Fibroblast of gingiva (primary cell): ENCODE results near the gene ARMC9.
"Not testable (repeated sequence)": the region's sequence is repeated elsewhere in the genome, so short reads cannot be mapped to it uniquely, and the experiment has no call there.

Experiments used
- DNase-seq: peaks from one replicate; pipeline ENCODE4 v3.0.0-alpha.2; 2011; ENCODE audit warnings: low read depth

The ARMC9 gene

DNA sequence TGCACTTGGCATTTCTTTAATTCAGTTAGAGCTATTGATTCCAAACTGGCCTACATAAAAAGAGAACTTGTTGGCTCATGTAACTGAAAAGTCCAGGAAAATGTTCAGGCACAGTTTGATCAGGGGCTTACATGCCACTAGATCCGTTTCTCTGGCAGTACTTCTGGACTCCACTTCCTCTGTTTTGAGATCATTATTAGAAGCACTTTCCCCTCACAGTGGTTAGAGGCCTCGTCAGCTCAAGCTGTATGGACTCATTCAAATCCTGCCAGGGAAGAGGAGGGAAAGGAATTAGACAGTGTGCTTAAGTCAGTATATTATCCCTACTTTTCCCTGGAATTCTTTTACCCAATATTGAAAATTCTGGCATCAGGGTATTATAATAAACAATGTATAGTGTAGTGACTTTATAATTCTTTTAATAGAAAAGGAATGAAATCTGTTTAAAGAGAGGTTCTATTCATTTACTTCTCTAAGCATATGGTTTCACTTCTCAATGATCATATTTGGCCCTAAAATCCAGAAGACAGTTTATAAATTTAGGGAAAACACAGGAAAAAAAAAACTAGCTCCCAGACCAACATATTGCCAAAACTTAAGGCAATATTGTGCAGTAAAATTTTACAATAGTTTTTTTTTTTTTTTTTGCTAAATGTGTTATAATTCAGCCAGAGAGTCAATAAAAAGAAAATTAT, 92.0 kb downstream of the ARMC9 start:
- no peak for DNase-seq

DNA sequence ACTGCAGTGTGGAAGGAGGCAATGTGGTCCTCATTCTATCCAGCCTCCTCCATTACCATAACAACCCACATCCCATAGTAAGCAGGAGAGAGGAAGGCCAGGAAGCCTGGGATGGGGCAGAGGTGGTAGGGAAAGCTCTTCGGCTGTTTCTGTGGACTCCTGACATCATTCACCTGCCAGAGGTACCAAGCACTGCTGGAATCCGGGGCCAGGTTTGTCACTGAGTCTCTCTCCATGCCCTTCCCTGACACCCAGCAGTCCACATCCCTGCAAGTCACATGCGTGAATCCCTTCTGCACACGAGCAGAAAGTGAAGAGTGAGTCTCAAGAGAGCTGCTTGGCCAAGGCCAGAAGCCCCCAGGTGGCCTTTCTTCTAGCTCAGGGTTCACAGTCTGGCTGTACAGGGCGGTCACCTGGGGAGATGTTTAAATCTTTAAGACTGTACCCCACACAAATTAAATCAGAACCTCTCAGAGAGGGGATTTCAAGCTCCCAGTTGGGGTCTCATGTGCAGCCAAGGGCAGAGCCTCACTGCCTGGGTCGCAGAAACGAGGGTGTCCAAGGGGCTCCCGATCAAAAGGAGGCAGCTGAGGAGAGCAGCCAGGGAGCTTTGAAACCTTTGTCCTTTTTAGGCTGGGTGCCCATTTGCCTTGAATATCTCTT, 94.2 kb downstream of the ARMC9 start:
- no peak for DNase-seq

GRCh38 chr2:231293163-231293562, 94.7 kb downstream of the ARMC9 start:
- DNase-seq, result no peak

- no peak for DNase-seq
Measured at GRCh38 chr2:231294116-231294515, 95.7 kb downstream of the ARMC9 start.

DNA sequence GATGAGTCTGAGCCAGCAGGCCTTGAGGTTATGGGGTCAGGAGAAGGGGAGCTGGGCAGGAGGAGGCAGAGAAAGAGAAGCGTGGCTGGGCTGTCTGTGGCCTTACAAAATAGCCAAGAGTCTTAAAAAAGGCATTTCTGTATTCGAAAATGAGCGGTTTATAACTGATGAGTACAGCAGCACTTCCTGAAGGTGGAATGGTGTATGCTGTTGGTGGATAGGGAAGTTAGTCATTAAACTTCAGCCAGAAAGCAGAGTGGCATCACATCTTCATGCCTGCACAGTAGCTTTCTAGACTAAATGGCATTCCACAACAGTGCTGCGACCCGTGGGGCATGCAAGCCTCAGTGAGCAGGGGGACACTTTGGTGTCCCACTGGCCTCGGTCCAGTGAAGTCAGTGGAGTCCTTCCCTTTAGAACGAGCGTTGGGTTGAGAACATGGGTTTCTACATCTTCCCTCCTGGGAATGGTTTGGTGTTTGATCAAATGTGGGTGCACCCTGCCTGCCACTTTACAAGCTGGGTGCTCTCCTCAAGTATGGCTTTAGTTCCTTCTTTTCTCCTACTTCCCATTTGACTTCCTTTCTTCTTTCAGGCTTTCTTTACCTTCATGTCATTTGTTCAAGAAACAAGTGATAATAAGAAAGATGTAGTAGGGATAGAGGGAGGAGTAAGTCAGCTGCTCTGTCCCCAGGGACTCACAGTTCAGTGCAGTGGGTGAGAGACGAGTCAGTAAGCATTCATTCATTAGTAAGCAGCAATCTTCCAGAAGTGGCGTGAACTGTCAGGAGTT, 96.3 kb downstream of the ARMC9 start:
- no peak for DNase-seq

GRCh38 chr2:231295363-231295655, 96.9 kb downstream of the ARMC9 start:
- no peak for DNase-seq

- DNase-seq, result no peak
Measured at GRCh38 chr2:231296401-231296974, 98.1 kb downstream of the ARMC9 start.

- peak; percentile 37 for DNase-seq
Measured at GRCh38 chr2:231297108-231297908, 98.9 kb downstream of the ARMC9 start.

DNA sequence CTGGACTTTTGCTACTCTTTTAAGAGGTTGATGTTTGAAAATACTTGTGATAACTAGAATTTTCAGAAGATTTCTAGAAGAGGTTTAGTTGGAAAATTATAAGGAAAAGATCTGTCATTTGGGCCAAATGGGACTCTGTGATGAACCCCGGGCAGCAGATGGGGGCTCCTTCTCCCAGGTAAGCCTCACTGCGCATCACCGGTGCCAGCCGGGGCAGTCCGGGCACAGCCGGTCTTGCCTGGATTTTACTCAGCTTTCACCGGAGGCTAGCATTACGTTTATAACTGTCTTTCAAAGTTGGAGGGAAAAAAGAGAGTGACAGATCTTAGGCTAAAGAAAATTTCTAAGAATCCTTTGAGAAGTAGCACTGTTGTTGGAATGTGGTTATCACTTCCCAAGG, 99.7 kb downstream of the ARMC9 start:
- DNase-seq, result no peak

- no peak for DNase-seq
Measured at GRCh38 chr2:231299267-231299666, 100.8 kb downstream of the ARMC9 start.

GRCh38 chr2:231300020-231300721, 101.7 kb downstream of the ARMC9 start:
- DNase-seq, result no peak

GRCh38 chr2:231300722-231301076, 102.3 kb downstream of the ARMC9 start:
- no peak for DNase-seq

- not testable (repeated sequence) for DNase-seq
Measured at GRCh38 chr2:231304259-231304658, 105.8 kb downstream of the ARMC9 start.

- no peak for DNase-seq
Measured at GRCh38 chr2:231305221-231305620, 106.8 kb downstream of the ARMC9 start.

DNA sequence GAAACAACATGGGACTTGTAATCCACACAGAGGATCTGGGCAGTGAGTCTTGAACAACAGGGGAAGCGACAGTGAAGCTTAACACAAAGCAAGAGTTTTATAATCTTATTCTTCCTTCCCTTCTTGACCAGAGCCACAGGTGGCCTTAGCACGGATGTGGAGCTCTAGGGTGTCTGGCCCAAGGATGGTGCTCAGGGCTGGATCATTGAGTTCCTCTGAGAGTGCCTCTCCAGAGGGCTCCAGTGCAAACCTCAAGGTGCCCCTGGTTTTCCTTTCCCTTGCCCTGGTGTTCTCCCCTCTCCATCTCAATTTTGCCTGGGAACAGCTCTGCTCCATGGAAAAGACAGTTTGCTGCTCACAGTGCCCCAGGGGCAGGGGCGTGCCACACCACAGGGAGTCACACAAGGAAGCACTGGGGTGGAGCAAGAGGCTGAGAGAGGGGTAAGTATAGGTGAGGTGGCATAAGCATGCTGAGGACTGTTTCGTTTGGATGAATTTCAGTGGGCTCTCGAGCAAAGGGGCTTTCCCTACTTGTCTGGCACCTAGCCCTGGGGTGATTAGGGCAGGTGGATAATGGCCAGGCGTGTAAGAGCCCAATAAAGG, 108.5 kb downstream of the ARMC9 start:
- DNase-seq, result no peak

DNA sequence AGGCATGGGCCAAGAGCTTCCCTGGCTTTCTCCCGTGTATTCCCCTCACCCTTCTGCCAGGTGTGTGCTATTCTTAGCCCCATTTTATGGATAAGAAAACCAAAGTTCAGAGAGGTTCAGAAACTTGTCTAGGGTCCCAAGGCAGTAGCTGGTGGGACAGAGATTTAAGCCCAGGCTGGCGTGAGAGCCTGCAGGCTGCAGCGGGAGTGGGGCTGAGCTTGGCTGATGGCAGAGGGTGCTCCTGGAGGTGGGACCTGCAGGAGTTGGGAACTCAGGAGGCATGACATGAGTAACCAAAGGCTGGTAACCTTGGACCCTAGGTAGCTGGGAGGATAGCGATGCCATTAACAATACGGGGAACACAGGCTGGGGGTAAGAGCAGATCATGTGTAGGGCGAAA, 109.8 kb downstream of the ARMC9 start:
- no peak for DNase-seq

GRCh38 chr2:231308631-231309428, 110.4 kb downstream of the ARMC9 start:
- DNase-seq, result no peak

- no peak for DNase-seq
Measured at GRCh38 chr2:231312066-231312465, 113.6 kb downstream of the ARMC9 start.

- DNase-seq, result no peak
Measured at GRCh38 chr2:231315896-231316295, 117.5 kb downstream of the ARMC9 start.

DNA sequence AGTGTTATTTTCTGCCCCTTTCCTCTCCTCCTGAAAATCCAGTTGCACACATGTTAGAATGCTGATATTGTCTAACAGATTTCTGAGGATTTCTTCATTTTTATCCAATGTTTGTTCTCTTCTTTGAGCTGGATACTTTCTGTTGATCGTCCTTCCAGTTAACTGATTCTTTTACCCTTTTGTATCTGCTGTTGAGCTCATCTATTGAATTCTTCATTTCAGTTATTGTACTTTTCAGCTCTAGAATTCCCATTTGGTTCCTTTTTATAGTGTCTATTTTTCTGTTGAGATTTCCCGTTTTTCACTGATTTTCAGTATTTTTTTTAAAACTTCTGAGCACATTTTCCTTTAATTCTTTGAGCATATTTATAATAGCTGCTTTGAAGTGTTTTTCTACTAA, 119.1 kb downstream of the ARMC9 start:
- DNase-seq, result no peak
